COLO668 (cell line): ENCODE data around the gene UMAD1.
"Not testable (repeated sequence)": the region's sequence is repeated elsewhere in the genome, so short reads cannot be mapped to it uniquely, and the experiment has no call there.

Experiments
- DNase-seq: peaks from one replicate; lab custom pipeline; 2025; ENCODE audit not compliant: unreplicated experiment; lab: John Stamatoyannopoulos, UW

Gene UMAD1

DNA sequence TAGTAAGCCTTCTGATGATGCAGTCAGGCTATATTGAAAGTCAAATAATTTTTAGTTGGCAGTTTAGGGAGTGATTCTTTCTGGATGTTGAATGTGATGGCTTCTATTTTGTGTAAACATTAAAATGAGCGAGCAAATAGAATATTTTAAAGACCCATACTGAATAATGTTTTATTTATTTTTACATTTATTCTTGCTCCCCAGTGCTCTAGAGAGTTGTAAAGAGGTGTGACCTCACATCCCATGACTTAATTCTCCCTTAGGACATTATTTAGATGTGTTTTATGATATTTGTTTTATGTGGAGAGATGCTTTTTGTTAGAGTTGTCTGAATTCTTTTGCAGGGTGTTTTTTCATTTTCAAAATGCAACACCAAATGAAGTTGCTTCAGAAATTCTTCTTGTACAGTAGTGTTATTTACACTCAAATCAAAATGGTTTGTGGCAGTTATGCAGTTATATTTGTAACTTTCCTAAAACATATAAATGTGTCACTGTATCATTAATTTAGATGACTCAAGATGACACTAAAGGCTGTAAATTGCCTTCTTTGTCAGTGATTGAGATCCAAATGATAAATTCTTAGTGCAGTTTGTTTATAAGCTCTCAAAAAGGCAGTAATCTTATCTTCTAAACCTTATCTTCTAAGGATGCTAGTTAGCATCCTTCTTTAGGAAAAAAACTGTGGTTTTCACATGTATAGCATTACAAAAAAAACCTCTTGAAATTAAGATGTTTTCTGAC lies 12.4 kb downstream of the UMAD1 start:
- no peak for DNase-seq

DNA sequence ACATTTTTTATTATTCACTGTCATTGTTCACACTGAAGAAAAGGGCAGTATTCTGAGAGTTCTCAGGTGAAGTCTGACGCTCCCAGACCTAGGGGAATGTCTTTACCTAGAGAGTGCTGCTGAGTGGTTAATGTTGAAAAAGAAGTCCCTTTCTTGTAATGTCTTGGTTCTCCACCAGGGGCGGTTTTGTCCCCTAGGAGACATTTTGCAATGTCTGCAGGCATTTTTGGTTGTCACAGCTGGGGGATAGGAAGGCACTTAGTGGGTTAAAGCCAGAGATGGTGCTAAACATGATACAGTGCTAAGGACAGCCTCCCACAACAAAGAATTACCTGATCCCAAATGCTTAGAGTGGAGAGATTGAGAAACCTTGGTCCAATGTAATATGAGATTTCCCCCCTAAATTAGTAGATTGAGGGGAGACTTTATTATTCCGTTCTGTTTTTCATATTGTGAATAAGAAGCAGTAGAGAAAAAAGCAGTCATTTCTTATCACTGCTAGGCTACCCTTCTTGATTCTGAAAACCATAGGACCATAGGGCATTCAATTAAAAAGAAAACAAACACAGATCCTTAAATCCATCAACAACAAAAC lies 13.1 kb downstream of the UMAD1 start:
- DNase-seq: peak; percentile 31

DNA sequence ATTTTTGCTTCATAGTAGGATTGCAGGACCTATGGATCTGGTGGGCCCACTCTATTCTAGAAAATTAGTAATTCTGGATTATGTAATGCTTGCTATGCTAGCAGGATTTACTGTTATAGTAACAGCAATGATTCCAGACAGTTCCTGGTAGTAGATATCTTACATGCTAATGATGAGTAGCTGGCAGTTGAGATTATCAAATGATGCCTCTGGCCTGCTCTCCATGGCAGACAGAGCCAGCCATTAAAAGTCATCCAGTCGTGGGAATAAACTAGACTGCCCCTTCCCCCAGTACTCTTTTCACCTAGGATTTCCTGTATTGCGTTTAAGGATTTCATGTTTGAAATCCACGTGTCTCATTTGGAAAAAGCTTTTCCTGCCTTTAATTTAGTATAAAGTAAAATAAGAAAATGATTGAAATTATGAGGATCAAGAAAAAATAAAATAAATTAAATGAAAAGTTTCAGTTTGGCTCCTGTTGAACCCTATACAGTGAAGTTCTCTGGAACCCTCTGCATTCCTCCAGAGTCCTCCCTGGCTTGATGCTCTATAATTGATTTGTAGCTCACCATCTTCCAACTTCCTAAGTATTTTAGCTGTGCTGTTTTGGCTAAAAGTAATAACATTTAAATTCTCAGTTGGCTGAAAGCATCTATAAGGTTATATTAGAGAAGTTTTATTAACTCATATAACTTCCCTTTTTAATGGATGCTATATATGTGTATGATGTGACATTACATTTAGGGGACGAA lies 14.6 kb downstream of the UMAD1 start:
- DNase-seq: no peak

DNA sequence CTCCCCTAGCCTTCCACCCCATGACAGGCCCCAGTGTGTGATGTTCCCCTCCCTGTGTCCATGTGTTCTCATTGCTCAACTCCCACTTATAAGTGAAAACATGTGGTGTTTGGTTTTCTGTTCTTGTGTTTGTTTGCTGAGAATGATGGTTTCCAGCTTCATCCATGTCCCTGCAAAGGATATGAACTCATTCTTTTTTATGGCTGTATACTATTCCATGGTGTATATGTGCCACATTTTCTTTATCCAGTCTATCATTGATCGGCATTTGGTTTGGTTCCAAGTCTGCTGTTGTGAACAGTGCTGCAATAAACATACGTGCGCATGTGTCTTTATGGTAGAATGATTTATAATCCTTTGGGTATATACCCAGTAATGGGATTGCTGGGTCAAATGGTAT lies 15.9 kb downstream of the UMAD1 start:
- DNase-seq: not testable (repeated sequence)

DNA sequence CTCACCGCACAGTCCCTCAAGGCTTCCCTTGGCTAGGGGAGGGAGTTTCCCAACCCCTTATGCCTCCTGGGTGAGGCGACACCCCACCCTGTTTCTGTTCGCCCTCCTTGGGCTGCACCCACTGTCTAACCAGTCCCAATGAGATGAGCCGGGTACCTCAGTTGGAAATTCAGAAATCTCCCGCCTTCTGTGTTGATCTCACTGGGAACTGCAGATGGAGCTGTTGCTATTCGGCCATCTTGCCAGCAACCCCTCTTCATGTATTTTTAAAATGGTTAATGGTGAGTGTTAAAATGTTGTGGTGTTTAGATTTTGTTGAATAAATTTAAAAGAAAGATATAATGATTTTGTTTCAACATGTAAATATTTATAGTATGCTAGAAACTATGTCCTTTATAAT lies 22.0 kb downstream of the UMAD1 start:
- DNase-seq: no peak

DNA sequence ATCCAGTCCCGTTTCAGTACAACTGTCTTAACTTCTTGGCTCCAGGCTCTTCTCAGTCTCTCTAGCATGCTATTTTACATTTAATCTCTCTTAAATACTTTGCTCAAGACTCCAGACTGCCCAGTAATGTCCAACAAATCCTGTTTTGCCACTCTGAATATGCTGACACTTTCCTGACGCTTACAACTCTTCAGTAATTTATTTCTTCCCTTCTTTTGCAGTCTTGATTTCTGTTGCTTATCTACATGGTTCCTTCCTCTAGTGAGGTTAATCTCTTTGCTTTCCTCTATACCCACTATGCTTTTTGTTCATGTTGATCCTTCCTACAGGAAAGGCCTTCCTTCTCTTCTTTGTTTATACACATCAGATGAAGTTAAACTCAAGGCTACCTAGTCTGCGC lies 23.7 kb downstream of the UMAD1 start:
- no peak for DNase-seq

DNA sequence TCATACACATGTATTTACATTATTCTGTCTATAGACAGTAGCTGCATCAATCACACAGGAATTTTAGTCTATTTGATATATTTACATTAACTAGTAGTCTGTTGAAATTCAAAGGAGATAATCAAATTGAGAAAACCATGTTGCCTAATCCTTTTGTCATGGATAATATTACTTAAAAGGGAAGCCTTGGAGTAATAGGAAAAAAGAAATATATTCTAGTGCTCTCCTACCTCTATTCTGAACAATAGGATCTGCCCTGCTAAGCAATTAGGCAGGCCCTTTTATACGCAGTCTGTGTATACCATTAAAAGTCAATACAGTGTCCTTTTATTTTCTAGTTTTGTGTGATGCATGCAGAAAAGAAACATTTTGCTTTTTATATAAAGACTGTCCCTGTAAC lies 24.5 kb downstream of the UMAD1 start:
- no peak for DNase-seq

DNA sequence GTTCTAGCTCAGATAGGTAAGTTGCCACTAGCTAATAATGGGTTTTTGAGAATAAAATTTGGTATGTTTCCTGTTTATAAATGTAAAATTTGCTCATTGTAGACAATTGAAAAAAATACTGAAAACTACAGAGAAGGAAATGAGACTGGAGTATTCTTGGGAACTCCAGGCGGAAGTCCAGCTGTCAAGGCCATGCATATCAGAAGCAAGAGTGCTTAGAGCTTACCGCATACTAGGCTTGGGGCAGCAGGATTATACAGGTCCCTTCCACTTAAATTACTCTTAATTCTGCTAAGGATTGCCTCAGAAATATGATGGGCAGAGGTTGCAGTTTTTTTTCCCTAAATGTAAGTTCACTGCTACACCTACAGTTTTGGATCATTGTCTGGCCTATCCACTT lies 26.6 kb downstream of the UMAD1 start:
- DNase-seq: no peak

DNA sequence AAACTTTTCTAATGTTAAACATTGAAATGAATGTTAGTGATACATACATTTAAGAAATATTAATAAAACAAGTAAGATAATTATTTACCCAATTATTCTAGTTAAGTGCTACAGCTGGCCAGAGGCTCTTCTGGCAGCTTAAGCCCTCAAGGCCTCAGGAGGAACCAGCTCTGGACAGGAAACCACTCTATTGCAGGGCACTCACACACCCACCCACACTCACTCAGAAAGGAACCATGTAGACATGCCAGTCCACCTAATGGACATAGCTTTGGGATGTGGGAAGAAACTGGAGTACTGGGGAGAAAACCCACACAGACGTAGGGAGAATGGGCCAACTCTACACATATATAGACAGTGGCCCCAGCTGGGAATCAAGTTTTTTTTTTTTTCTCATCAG lies 28.2 kb downstream of the UMAD1 start:
- no peak for DNase-seq

DNA sequence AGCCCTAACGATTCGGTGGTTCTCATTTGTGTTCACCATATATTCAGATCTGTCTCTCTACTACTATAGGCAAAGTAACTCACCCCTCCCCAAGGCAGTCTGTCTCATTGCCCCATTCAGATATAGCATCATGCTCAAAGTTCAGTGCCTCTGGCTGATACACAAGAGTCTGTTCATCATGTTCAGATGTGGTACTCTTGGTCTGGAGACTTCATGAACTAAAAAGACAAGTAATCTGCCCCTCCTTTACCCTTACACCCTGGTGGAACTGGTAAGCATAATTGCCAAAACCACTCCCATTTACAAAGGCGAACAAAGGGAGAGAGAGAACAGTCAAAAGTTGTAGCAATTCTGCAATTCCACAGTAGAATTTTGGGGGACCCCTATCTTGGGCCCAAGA lies 29.9 kb downstream of the UMAD1 start:
- DNase-seq: no peak

DNA sequence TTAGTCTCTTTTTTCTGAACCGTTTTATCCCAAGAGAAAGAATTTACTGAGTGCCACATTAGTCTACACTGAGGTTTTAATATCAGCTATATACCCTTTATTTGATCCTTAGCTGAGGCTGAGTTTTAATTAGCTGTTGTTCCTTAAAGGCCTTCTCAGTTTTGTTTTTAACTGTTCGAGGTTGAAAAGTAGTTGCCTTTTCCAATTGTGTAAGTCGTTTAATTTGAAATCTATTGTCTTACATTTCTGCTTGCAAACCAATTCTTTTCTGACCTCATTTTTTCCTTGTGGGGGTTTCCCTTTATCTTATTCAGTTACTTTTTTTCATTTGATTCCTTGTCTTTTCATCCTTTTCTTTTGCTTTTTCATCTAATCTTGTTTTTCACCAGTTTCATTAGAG lies 30.8 kb downstream of the UMAD1 start:
- no peak for DNase-seq

DNA sequence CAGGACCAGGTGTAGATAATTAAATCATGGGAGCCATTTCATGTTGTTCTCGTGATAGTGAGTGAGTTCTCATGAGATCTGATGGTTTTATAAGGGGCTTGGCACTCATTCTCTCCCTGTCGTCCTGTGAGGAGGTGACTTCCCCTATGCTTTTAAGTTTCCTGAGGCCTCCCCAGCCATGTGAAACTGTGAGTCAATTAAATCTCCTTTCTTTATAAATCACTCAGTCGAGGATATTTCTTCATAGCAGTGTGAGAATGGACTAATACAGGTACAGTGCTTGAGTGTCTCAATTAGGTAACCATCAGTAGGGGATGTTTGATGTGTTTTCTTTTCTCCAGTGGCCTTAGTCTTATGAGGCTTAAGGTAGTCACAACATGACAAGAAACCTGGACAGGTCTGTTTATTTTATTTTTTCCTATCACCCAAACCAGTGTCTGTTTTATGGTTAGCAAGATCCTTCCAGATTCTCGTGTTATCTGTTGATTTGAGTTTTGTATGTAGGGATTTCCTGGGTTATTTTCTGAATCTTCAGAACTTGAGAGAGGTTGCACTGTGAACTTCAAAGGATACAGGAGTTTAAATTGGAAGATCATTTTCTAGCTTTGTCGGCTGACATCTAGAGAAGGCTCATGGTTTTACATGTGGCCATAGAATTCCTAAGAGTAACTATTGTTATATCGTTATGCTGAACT lies 32.1 kb downstream of the UMAD1 start:
- no peak for DNase-seq

DNA sequence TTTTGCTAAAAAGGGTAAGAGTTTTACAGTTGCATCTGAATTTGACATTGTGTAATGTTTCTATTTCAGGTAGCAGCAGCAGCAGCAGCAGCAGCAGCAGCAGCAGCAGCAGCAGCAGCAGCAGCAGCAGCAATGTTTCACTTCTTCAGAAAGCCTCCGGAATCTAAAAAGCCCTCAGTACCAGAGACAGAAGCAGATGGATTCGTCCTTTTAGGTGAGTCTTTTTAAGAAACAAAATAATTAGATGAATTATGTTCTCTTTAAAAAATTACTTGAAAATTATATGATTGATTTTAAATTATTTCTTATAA lies 32.6 kb downstream of the UMAD1 start:
- DNase-seq: no peak

DNA sequence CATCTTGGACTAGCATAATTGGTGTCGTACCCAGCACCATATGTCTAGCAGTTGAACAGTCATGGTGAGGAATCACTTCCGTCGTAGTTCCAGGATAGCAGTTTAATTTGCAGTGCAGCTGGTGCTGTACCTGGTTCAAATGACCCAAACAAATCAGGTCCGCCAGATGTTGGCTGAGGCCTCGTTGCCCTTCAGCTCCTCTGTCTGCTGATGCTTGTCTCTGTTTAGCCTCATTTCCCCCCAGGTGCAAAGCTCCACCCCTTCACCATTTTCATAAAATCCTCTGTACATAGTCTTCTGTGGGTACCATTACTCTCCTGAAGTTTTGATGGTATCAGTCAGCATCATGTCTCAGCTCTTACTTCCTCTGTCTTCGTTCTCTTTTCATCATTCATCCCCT lies 35.1 kb downstream of the UMAD1 start:
- no peak for DNase-seq

DNA sequence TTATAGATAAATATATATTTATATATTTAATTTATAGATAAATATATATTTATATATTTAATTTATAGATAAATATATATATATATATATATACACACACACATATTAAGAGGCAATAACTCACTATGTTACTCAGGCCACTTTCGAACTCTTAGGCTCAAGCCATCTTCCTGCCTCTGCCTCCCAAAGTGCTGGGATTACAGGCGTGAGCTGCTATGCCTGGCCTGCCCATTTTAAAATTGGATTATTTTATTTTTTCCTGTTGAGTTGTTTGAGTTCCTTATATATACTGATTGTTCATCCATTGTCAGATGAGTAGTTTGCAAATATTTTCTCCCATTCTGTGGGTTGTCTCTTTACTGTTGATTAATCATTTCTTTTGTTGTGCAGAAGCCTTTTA lies 39.1 kb downstream of the UMAD1 start:
- DNase-seq: not testable (repeated sequence)

DNA sequence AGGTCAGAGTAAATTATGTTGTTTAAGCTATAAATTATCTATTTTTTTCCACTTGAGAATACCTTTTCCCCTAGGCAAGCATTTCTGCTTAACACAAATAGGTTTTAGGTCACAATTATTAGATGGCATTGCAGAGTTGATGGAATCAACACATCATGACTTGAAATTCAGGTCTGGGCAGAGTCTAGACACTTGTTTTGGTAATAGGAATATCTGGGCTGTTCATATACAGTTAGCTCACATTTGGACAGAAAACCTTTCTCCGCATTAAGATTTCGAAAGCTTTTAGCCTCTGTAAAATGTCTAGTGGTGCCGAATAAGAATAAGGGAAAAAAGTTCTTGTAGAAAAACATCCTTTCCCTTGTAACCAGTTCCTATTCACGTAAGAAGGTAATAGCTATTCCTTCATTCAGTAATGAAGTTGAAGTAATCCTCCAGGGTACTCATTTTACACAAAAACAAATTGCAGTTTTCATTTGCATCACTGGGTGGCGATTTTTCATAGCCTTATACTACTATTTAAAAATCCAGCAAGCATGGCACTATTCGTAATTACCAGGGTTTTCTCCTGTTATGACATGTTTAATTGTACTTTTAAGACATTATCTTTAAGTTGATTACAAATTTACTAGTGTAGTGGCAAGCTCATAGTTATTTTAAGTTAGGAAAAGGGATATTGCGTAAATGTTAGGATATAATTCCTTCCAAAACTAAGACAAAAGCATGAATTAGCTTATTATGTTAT lies 40.8 kb downstream of the UMAD1 start:
- DNase-seq: peak; percentile 64

DNA sequence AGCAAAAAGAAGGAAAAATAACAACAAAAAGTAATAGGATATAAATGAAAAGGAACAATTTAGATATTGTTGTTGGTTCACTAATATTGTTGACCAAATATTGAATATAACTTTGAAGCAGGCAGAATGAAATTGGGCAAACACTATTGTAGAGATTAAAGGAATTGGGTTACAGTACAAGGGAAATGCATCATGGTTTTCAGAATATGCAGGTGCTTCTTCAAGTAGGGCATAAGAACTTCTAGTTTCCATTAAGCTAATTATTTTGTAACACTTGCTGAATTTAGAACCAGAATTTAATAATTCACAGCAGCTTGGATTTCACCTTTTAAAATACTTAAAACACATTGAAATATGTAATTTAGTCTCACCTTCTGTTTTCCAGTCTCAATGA lies 41.4 kb downstream of the UMAD1 start:
- DNase-seq: no peak

DNA sequence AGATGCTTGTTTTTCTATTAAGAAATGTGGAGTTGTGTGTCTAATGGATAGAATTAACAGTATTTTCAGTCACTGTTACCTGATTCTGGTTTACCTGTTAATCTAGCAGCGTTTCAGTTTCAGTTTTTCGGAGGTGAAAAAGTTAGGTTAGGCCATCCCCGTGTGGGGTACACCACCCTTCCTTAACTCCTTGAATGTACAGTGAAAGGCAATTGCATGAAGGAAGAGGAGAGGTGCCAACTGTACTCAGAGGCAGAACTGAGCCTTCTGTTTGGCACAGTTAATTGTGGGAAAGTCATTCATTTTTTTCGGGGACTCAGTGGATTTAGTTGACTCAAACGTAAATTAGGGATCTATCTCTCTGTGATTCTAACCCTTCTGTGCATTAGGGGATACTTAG lies 42.3 kb downstream of the UMAD1 start:
- no peak for DNase-seq

DNA sequence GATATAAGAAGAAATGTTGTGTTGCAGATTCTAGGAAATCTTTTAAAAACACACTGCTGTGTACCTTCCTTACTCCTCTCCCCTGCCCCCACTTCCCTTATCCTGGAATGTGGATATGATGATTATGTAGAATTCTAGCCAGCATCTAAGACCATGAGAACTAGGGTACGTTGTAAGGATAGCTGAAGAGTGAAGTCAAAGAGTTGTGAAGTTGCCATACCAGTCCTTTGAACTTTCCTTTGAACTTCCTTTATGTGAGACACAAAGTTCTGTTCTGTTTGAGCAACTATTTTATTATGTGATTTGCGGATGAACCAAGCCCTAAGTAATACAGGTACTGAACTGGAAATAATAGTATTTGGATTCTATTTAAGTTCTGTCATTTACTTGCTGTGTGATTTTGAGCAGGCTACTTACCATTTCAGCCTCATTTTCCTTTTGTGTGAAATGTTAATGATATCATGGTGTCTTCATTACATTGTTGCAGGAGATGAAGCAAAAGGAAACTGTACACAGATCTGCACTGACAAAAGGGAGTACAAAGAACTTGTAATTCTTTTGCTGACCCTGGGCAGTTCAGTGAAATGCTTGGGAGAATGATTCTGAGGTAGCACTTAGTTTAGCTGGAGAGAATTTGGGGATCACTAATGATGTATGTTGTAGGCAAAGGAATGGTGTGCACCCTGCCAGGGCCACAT lies 46.4 kb downstream of the UMAD1 start:
- DNase-seq: no peak

DNA sequence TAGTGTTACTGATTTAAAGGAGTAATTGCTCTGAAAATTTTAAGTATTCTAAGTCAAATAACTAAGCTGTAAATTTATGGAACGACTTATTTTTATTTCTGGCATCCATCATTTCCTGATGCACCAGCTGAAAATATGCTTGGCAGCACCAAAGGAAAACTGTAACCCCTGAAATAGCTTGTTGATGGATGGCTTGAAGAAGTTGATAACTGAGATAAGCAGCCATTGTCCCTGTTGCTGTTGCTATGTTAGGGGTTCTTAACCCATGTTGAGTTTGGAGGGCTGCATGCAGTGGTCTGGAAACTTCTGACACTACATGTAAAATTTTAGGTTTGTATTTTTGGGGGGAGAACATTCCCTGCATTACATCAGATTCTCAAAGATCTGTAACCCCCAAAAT lies 47.2 kb downstream of the UMAD1 start:
- DNase-seq: no peak

DNA sequence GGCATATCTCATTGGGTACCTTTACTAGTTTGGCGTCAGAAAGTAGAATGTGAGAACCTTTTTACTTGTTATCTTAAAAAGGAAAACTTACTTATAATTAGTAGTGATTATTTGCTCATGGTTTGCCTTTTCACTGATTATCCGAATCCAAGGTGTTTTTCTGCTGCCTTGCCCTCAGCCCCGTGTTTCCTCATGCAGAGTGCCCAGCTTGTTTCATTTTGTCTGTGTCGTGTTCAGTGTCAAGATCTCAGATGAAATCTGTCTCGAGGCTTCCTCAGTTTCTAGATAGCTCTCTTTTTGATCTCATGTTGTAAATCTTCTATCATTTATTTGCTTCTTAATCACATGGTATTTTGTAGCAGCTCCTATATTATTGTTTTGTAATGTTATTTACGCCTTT lies 47.8 kb downstream of the UMAD1 start:
- DNase-seq: no peak
